Mucosa of stomach (tissue), 1 donor: ENCODE measurements around the gene LIN28A.

Source experiments
- H3K27me3 ChIP-seq: one replicate; pipeline ENCODE4 v1.7.0; 2013; ENCODE audit warnings: mild to moderate bottlenecking, low read length; ENCODE audit not compliant: control insufficient read depth, insufficient read depth
- H3K36me3 ChIP-seq: one replicate; pipeline ENCODE4 v1.7.0; 2013; ENCODE audit warnings: low read length; ENCODE audit not compliant: control insufficient read depth, insufficient read depth
- H3K4me1 ChIP-seq: one replicate; pipeline ENCODE4 v1.7.0; 2013; ENCODE audit warnings: mild to moderate bottlenecking, low read length; ENCODE audit not compliant: control insufficient read depth, insufficient read depth
- H3K4me3 ChIP-seq: one replicate; pipeline ENCODE4 v1.7.0; 2013; ENCODE audit warnings: low read length
- H3K9ac ChIP-seq: one replicate; pipeline ENCODE4 v1.7.0; 2013; ENCODE audit warnings: mild to moderate bottlenecking, low read length, moderate library complexity
- H3K9me3 ChIP-seq: one replicate; pipeline ENCODE4 v1.7.0; 2013; ENCODE audit warnings: mild to moderate bottlenecking, low read length, moderate library complexity; ENCODE audit not compliant: control insufficient read depth
- donor health status: Pancreatic carcinoma.

Gene LIN28A

DNA sequence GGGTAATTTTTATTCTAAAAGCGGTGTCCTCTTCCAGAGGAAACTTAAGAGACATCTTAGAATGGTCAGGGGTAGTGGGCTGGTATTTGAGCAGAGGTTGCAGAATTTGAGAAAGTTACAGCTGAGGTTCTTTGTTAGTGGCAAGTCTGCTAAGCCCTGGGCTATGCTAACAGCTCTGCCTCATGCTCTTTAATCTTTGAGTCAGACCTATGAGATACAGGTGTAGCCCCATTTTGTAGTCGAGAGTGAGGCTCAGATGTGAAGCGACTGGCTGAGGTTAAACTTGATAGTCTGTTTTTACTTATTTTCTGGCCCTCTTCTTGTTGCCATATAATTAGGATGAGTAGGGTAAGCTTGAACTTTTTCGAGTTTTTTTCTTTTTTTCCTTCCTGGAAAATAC is 66.3 kb downstream of the LIN28A start:
- peaks cover 14% of the 10 kb centered on the region for H3K36me3 ChIP-seq

DNA sequence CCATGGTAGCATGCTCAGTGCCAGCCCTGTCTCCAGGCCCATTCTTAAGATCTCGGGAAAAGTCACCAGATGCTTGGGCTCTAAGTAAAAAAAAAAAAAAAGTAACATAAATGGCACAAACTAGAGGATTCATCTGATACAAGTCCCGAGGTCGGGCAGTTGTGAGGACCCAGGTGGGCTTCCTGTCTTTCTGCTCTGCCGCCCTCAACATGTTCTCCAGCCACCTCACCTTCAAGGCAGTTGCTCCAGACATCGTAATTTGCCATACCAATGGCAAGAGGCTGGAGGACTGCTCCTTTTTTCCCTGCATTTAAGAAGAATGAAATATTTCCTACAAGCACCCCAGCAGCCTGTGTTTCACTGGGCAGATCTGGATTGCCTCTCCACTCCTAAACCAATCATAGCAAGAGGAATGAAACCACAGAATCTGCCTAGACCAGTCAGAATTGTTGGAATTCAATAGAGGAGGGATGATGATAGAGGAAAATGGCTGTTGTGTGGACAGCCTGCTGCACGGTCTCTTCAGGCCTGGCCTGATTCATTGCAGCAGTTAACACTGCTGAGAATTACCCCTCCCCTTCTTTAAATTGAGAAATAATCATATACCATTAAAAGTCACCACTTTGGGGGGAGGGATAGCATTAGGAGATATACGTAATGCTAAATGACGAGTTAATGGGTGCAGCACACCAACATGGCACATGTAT is 67.0 kb downstream of the LIN28A start:
- Histone ChIP-seq H3K4me3 (no peak overlapping the region), H3K4me1 (peaks cover 12% of the 10 kb centered on the region), H3K9ac (no peak overlapping the region), H3K27me3 (no peaks in the 10 kb centered on the region), H3K9me3 (no peaks in the 10 kb centered on the region), H3K36me3 (peaks cover 14% of the 10 kb centered on the region)

More for the DNA sequence above, 66.3 kb downstream of the LIN28A start:
- H3K9me3 ChIP-seq = no peaks in the 10 kb centered on the region
- peaks cover 12% of the 10 kb centered on the region for H3K4me1 ChIP-seq
- no peaks in the 10 kb centered on the region for H3K27me3 ChIP-seq
- H3K4me3 ChIP-seq = no peak overlapping the region
- no peak overlapping the region for H3K9ac ChIP-seq

DNA sequence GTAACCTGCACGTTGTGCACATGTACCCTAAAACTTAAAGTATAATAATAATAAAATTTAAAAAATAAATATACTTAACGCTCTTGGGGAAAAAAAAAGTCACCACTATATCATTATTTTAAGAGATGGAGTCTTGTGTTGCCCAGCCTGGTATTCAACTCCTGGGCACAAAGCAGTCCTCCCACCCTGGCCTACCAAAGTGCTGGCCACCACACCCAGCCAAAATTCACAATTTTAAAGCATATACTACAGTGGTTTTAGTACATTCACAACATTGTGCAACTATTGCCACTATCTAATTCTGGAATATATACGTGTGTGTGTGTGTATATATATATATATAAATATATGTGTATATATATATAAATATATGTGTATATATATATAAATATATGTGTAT is 67.5 kb downstream of the LIN28A start:
- no peaks in the 10 kb centered on the region for H3K9me3 ChIP-seq
- H3K36me3 ChIP-seq = peaks cover 14% of the 10 kb centered on the region
- H3K4me3 ChIP-seq = no peak overlapping the region
- no peak overlapping the region for H3K9ac ChIP-seq
- no peaks in the 10 kb centered on the region for H3K27me3 ChIP-seq
- H3K4me1 ChIP-seq = peaks cover 12% of the 10 kb centered on the region

DNA sequence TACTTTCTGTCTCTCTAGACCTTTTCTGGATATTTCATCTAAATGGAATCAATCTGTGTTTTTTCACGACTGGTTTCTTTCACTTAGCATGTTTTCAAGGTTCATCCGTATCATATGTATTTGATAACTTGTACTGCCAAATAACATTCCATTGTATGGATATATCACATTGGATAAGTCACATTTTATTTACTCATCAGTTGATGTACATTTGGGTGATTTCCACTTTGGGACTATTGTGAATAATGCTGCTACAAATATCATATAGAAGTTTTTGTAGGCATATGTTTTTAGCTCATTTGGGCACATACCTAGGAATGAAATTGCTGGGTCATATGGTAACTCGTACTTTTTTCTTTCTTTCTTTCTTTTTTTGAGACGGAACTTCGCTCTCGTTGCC is 68.4 kb downstream of the LIN28A start:
- Histone ChIP-seq H3K9me3 (no peaks in the 10 kb centered on the region), H3K4me3 (no peak overlapping the region), H3K27me3 (no peaks in the 10 kb centered on the region), H3K9ac (no peak overlapping the region), H3K4me1 (peaks cover 8% of the 10 kb centered on the region), H3K36me3 (peaks cover 11% of the 10 kb centered on the region)
